ENCODE measurements around the gene KSR2.
"Not testable (repeated sequence)": the region's sequence is repeated elsewhere in the genome, so short reads cannot be mapped to it uniquely, and the experiment has no call there.

Gene KSR2

DNA sequence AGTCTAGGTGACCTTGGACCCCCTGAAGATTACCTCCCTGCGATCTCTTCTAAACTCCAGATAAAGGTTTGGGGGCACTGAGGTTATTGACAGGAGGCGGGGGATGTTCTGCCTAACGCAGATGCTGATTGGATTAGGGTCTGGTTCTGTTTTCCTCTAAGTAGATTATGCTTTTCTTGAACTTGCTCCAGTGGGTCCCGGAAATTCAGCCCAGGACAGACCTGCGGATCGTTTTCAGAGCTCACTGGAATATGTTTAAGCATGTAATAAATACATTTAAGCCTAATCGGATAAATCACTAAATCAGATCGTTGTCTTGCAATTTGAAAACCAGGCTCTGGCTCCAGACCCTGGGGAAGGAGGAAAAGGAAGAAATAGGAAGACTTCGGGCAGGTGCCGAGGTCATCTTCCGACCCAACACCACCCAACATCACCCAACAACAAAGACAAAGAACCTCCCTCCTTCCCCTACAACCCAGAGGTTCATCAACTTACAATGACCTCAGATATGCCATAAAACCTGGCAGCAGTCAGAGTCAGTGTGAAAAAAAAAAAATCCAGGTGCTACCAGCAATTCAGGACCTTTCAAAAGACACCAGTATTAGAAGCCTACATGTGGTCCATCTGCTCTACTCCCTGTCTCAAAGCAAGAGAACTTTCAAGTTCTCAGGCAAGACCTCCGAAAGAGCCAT is 148.4 kb downstream of the KSR2 start:
- no peak for DNase-seq (ENCODE audit: low read depth)

DNA sequence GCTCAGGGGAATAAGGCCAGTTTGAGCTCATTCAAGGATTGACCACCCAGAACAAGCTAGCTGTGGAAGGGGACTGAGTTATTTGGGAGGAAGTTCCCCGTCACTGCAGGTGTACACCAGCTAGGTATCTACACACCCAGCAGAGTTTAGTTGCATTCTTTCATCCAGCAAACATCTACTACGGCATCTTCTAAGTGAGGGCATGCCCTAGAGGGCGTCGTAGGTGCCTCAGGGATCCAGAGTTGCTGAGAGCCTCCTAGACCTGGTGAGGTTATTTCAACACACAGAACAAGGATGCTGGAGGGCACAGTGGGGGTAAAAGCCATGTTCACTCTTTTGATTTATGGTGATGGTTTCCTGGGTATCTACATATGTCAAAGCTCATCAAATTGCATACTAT is 149.6 kb downstream of the KSR2 start:
- no peak for DNase-seq (ENCODE audit: low read depth)

DNA sequence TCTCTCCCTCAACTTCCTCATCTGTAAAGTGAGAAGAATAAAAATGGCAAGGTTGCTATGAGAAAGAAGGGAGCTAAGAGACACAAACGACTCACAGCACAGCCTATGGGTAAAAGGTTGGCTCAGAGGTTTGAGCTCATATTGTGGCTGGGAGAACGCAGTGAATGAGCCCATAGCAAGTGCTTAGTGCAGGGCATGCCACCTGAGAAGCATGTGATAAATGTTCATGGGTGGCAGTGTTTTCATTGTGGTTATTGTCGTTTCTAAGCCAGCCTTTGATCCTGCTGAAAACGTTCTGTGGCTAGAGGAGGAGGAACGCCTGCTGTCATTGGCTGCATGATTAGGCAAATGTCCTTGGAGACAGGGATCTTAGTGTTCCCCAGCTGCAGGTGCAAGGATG is 150.4 kb downstream of the KSR2 start:
- DNase-seq (ENCODE audit: low read depth) = no peak

DNA sequence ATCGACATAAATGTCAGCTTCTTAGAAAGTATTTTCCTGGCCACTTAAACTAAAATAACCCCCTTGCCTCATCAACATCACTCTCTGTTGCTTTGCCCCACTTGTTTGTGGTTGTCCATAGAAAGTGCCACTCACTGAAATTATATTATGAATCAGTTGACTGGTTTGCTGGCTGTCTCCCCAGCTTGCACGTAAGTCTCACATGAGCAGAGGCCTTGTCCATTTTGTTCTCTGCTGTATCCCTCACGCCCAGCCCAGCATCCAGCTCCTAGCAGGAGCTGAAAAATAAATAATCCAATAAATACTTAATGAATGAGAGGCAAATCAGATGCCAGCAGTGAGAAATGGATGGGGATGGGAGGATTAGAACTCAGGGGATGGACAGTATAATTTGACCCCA is 159.3 kb downstream of the KSR2 start:
- DNase-seq (ENCODE audit: low read depth) = no peak

DNA sequence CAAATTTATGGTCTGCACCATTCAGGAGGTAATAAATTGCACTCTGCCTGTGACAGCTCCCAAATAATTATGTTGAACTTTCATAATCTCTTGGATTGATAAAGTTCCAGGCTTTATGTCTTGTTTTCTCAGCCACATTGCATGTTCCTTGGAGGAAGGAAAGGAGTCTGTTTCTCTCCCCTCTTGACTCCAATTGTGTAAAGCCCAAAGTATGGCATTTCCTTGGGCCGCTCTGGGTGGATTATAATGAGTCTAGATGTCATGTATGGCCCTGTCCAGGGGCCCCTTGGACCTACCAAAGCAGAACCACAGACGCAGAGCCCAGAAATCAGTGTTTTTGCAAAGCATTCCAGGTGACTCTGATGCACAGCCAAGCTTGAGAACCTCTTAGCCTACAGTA is 160.8 kb downstream of the KSR2 start:
- DNase-seq (ENCODE audit: low read depth) = no peak

DNA sequence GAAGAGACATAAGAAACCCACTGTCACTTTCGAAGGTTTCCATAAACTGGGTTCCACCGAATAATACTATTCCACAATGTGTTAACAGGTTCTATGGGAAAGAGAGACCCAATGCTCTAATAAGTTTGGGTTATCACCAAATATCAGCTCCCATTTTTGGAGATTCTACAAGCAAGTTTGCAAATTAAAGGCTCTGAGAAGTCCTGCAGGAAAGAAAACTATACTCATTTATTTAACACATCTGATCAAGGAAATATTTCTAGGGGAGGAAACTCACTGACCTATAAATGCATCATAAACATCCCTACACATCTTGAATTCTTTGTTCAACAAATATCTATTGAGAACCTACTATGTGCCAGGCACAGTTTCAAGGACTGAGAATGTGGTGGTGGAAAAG is 161.4 kb downstream of the KSR2 start:
- DNase-seq (ENCODE audit: low read depth) = no peak

DNA sequence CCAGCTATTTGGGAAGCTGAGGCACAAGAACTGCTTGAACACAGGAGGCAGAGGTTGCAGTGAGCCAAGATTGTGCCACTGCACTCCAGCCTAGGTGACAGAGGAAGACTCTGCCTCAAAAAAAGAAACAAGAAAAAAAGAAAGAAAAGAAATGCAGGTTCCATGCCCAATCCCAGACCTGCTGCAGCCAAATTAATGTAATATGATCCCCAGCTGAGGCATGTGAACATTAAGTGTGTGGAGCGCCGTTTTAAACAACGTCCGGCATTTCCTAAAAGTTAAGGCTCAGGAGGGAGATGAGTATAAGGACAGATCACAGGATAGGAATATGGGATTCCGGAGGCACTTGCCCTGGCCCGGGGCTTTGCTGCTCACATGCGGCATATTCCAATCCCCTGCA is 162.9 kb downstream of the KSR2 start:
- no peak for DNase-seq (ENCODE audit: low read depth)

DNA sequence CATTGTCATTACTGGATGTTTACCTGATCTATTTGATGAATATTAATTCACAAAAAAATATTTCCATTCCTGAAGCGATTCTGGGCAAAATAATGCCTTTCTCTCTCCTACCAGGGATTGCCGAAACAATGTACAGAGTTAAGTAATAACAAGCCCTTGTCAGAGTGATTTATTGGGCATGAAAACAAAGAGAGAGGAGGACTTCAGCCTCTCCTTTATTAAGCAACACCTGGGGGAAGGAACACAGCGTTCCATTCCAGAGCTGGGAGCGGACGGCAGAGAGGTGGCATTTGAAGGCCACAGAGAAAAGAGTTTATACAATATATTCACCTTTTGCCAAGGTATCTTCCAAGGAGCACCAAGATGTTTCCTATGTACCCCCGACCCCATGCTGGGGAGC is 165.8 kb downstream of the KSR2 start:
- DNase-seq (ENCODE audit: low read depth) = no peak

DNA sequence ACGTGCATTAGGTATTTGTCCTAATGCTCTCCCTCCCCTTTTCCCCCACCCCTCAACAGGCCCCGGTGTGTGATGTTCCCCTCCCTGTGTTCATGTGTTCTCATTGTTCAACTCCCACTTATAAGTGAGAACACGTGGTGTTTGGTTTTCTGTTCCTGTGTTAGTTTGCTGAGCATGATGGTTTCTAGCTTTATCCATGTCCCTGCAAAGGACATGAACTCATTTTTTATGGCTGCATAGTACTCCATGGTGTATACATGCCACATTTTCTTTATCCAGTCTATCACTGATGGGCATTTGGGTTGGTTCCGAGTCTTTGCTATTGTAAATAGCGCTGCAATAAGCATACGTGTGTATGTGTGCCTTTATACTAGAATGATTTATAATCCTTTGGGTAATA is 168.1 kb downstream of the KSR2 start:
- DNase-seq (ENCODE audit: low read depth) = not testable (repeated sequence)

DNA sequence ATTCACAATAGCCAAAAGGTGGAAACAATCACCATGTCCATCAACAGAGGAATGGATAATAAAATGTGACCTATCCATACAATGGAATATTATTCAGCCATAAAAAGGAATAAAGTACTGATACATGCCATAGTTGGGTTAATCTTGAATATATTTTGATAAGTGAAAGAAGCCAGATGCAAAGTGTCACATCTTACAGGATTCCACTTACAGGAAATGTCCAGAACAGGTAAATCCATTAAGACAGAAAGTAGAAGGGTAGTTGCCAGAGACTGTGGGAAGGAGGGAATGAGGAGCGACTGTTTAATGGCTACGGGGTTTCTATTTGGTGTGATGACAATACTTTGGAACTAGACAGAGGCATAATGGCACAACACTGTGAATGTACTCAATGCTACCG is 171.6 kb downstream of the KSR2 start:
- no peak for DNase-seq (ENCODE audit: low read depth)

DNA sequence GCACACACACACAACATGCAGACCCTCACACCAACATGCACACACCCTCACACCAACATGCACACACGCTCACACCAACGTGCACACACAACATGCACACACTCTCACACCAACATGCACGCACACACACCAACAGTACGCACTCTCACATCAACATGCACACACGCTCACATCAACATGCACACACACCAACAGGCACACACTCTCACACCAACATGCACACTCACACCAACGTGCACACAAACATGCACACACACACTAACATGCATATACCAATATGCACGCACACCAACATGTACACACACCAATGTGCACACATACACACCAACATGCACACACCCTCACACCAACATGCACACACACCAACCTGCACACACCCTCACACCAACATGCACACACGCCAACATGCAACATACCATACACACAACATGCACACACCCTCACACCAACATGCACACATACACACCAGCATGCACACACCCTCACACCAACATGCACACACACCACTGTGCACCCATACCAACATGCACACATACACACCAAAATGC is 175.8 kb downstream of the KSR2 start:
- DNase-seq (ENCODE audit: low read depth) = no peak

DNA sequence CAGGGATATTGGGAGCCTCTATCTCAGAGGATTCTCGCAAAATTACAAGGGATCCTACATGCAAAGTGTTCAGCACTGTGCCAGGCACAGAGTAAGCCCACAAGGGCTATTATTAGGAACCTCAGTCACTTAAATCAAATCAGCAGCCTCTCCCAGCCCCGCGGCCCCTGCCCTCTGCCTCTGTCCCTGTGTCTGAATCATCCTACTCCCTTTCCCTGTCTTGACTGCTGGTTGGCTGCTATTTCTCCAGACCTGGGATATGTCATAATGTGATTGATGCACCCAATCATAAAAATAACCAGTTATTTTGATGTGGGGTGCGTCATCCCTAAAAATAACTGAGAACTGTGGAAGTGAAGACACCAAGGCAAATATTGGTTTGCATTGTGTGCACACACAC is 176.3 kb downstream of the KSR2 start:
- no peak for DNase-seq (ENCODE audit: low read depth)

DNA sequence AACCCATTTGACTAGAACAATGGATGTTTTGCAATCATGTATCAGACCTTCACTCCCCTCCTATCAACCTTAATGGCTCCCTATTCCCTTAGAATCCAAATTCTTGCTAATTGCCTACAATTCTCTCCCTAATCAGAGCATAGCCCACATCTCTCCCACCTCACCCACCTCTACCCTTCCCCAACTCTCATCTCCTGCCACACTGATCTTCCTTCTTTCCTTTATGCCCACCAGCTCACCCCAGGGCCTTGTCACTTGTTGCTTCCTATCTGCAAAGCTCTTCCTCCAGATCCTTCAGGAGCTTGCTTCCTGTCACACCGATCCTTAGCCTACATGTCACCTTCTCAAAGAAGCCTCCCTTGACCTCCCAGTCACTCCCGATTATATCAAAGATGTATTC is 177.8 kb downstream of the KSR2 start:
- no peak for DNase-seq (ENCODE audit: low read depth)

DNA sequence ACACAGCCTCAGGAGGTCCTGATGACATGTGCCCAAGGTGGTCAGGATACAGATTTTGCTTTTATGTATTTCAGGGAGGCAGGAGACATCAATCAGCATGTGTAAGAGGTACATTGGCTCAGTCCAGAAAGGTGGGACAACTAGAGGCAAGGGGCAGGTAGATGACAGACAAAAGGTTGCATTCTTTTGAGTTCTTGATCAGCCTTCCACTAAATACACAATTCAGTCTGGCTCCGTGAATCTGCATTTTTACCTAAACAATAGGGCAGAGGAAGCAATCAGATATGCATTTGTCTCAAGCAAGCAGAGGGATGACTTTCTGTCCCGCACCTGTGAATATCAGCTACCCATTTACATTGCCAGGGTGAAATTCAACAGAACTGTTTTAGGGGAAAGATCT is 178.6 kb downstream of the KSR2 start:
- no peak for DNase-seq (ENCODE audit: low read depth)

DNA sequence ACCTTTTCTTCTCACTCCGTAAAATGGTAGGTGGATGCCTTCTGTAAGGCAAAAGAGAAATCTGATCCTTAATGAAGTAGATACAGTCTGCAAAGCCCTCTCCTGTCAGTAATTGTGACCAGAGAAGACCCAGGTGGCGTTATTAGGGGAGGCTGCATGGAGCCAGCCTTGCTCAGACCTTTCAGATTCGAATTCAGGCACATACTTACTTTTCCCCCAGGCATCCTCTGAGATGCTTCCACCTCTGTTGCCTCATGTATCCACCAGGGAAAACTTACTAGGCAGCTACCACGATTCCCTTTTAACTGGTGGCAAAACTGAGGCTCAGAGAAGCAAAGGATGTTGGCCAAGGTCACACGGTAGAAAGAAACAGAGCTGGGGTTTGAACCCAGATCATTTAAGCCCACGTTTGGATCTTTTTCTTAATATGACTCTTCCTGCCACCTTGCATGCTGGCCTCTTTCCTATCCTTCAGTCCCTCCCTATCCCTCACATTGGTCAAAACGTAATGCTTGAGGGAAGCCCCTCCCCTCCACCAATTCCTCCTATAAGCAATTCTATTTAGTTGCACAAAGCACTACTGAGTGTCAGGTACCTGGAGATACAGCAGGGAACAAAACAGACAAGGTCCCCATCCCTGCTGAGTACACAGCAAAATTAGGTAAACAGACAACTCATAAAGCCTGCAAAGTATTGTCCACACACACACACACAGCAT is 179.4 kb downstream of the KSR2 start:
- DNase-seq (ENCODE audit: low read depth) = no peak

DNA sequence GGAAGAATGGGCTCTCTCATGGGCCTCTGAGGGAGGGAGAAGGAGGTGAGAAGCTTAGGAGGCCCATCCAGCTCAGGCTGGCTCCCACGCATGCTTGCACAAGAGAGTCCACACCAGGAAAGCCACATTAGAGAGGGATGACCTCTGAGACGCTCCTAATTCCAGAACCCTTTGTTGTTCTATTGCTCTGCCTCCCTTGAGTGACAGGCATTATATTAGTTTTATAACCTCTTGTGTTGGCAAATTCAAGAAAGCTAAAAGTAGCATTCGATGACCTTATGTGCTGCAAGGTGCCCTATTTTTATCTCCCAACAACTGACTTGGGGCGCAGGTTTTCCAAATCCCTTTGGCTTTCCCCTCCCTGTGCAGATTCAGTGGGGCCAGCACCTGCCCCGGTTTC is 190.1 kb downstream of the KSR2 start:
- no peak for DNase-seq (ENCODE audit: low read depth)

DNA sequence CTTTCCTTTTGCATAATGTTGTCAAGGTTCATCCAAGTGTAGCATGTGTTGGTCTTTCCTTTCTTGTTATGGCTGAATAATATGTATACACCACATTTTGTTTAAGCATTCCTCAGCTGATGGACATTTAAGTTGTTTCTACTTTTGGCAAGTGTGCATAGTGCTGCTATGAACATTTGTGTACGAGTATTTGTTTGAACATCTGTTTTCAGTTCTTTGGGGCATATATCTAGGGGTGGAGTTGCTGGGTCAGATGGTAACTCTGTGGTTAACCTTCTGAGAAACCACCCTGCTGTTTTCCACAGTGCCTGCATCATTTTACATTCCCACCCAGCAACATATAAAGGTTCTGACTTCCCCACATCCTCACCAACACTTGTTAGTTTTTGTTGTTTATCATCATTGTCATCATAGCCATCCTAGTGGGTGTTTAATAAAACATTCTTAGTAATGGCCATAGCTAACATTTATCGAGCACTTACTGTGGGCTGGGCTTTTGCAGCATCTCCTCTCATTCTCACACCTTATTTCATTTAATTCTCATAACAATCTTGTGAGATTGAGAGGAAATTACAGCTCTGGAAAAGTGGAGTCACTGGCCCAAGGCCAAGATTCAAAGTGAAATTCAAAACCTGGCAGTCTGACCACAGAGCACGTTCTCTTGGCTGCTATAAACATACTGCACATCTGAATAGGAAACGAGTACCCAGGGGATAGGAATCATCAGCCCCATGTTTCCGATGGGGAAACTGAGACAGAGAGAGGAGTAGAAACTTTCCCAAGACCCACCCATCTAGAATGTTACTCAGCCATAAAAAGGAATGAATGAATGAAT is 193.6 kb downstream of the KSR2 start:
- DNase-seq (ENCODE audit: low read depth) = no peak

DNA sequence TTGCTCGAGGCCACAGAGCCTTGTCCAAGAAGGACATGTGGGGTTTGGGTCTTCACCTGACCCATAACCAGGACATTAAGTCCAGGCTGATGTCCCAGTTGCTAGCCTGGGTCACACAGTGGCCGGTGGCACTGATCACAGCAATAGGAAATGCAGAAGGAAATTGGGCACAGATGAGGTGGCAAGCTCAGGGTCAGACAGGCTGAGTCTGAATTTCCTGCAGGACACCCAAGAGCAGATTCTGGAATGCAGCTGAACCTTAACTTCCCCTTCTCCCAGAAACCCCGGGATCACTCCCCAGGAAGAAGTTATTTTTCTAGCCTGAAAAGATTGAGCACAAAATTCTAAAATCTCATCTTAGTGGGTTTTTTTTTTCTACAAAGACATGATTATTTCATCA is 199.9 kb downstream of the KSR2 start:
- no peak for DNase-seq (ENCODE audit: low read depth)

DNA sequence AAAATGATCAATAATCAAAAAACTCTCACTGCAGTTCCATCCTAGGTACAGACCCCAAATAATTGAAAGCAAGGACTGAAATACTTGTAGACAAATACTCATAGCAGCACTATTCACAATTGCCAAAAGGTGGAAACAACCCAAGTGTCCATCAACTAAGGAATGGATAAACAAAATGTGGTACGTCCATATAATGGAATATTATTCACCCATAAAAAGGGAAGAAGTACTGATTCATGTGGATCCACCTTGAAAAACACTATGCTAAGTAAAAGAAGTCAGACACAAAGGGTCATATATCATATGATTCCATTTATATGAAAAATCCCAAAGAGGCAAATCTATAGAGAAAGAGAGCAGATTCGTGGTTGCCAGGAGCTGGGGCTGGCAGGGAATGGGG is 202.8 kb downstream of the KSR2 start:
- DNase-seq (ENCODE audit: low read depth) = no peak

DNA sequence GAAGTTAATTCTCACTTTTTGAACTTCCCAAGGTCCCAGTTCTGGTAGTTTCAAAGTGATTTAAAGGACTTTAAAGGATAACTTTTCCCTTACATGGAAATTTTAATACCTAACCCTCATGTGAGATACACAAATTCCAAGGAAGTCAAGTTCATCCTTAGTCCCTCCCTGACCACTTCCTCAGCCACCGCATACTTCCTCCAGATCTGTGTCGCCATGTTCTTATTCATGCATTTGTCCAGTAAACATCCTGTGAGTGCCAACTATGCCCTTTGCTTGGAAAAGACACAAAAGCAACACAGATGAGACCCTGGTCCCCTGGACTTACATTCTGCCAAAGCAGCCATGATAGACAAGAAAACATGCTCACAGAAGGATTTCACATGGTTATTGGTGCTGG is 206.6 kb downstream of the KSR2 start:
- no peak for DNase-seq (ENCODE audit: low read depth)

DNA sequence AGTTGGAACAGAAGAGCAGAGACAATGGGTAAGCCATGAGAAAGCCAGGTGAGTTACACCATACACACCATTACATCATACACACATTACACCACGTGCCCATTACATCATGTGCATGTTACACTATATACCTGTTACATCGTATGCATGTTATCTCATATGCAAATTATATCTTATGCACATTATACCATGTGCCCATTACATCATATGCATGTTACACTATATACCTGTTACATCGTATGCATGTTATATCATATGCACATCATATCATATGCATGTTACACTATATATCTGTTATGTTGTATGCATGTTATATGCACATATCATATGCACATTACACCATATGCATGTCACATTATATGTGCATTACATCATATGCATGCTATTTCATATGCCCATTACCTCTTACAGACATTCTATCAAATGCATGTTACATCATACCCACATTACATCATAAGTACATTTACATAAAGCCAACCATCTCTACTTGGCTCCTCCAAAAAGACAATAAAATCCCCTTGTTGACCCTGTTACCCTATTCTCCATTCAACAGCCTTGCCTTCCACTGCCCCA is 207.2 kb downstream of the KSR2 start:
- no peak for DNase-seq (ENCODE audit: low read depth)

DNA sequence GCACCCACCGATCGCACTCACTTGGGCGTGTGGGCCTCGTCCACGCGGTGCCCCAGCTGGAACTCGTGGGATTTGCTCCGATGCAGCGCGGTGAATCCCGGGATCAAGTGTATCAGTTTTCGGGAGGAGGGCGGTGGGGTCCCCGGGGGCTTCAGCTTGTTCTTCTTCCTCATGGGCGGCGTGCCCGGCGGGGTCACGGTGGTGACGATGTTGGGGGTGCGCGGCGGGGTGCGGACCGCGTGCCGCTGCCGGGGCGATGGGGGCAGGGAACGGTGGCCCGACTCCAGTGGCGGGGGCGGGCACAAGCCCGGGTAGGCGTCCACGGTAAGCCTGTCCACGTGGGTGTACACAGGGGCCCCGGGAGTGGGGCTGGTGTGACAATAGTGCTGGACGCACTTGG is 207.8 kb downstream of the KSR2 start:
- DNase-seq (ENCODE audit: low read depth) = no peak

DNA sequence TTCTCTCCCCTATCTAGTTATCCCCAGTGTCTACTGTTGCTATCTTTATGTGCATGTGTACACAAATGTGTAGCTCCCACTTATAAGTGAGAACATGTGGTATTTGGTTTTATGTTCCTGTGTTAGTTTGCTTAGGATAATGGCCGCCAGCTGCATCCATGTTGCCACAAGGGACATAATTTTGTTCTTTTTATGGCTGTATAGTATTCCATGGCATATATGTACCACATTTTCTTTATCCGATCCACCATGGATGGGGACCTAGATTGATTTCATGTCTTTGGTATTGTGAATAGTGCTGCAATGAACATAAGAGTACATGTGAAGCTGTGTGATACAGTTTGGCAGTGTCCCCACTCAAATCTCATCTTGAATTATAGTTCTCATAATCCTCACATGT is 218.1 kb downstream of the KSR2 start:
- DNase-seq (ENCODE audit: low read depth) = no peak
